Body of pancreas (tissue), 4 donors: ENCODE measurements around the gene TPR.

Experiments
- POLR2A ChIP-seq, 3 donors: fragments of 450-650 bp; IDR thresholded peaks; one replicate each; pipeline ENCODE4 v1.6.1; 2016; ENCODE audit warnings: antibody characterized with exemption in 3 of 3, mild to moderate bottlenecking in 2 of 3
- TF ChIP-seq, protein P1 (sequence below), 7 experiments: fragments of 450-650 bp in 4 of 7; fragments of 200-600 bp in 3 of 7; sonication (generic) in 3 of 7; IDR thresholded peaks; one replicate each; pipeline ENCODE4 v1.5.1; 2016 to 2019; ENCODE audit warnings: antibody characterized with exemption in 7 of 7

DNA sequence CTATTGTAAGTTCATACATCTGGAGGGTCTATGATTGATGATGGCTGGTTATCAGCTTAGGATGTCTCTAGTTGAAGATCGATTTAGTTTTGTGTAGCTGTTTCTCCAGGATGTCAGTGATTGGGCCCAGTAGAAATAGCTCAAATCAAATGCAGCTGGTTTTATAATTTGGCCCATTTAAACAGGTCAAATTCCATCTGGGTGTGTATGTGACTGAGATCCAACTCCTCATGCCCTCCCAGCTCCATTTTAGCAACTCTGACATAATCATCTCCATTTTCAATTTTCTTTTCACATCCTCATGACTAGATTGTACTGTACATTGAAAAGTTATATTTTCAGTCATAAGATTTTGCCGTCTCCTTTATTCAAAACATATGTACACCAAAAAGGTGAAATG lies 99.2 kb downstream of the TPR start:
- TF ChIP-seq, protein P1, sequence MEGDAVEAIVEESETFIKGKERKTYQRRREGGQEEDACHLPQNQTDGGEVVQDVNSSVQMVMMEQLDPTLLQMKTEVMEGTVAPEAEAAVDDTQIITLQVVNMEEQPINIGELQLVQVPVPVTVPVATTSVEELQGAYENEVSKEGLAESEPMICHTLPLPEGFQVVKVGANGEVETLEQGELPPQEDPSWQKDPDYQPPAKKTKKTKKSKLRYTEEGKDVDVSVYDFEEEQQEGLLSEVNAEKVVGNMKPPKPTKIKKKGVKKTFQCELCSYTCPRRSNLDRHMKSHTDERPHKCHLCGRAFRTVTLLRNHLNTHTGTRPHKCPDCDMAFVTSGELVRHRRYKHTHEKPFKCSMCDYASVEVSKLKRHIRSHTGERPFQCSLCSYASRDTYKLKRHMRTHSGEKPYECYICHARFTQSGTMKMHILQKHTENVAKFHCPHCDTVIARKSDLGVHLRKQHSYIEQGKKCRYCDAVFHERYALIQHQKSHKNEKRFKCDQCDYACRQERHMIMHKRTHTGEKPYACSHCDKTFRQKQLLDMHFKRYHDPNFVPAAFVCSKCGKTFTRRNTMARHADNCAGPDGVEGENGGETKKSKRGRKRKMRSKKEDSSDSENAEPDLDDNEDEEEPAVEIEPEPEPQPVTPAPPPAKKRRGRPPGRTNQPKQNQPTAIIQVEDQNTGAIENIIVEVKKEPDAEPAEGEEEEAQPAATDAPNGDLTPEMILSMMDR (IDR thresholded peaks at IDR 0.05) = no peak
- no peak for TF ChIP-seq POLR2A (IDR thresholded peaks at IDR 0.05)
